SKM-1 treated with dmso at 0.1 percent for 144 hours (cell line): ENCODE measurements around the gene PARP15.
"Not testable (repeated sequence)": the region's sequence is repeated elsewhere in the genome, so short reads cannot be mapped to it uniquely, and the experiment has no call there.

ENCODE experiments used
- DNase-seq: peaks from one replicate; lab custom pipeline; 2025; ENCODE audit not compliant: unreplicated experiment; lab: John Stamatoyannopoulos, UW

Gene PARP15

GRCh38 chr3:122612696-122613095, 35.2 kb downstream of the PARP15 start:
- DNase-seq = no peak

GRCh38 chr3:122615303-122615702, 37.9 kb downstream of the PARP15 start:
- DNase-seq = no peak

DNA sequence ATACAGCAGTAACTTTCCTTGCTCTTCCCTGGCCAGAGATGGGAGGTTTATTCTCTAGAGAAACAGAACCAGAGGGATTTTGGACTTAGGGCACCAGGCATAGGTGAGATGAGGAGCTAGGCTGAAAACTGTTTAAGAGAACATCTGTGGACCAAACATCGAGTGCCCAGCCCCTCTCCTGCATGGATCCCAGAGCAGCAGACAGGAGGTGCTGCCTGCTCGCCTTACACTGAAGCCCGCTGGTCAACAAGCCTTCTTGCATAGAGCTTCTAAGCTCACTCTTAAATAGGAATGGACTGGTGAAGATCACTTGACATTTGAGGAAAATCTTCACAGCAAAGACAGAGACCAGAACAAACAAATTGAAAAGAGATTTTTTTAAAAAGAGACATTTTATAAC, 41.2 kb downstream of the PARP15 start:
- DNase-seq = no peak

- DNase-seq = no peak
These were observed 41.6 kb downstream of the PARP15 start for GRCh38 chr3:122619040-122619439.

DNA sequence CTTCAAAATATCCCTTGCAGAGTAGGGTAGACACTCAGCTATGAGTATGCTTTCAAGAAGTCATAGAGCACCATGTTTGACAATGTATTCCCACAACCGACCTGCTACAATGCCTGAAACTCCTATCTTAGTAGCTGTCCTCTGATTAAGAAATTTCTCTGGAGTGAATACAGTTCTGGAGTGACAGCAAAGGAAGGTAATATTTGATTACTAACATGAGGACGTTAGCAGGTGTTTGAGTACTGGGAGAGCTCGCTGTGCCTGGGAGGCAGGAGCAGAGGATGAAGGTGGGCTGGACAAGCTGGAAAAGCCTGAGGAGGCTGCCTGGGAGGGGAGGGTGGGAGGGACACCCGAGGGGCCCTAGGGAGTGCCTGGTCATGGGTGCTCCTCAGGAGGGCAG, 42.9 kb downstream of the PARP15 start:
- DNase-seq = no peak

GRCh38 chr3:122621112-122621511, 43.7 kb downstream of the PARP15 start:
- DNase-seq = no peak

- DNase-seq = no peak
These were observed 45.8 kb downstream of the PARP15 start for GRCh38 chr3:122623031-122623829.

GRCh38 chr3:122626515-122627180, 49.2 kb downstream of the PARP15 start:
- DNase-seq = no peak

DNA sequence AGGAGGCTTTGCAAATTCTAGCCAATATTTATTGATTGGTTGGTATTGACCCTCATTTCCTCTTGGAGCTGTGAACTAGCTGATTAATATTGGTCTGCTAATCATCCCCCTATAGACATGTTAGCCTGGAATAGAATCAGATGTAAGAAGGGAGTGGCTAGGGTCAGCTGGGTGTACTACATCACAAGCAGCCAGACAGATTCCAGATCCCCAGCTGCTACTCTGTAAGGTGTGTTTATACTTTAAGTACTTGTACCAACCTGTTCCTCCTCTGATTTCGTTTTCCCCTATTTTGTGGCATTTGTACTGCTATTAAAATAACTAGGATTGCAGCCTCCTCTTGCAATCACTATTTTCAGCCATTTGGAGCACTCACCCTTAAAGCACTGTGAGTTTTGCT, 49.9 kb downstream of the PARP15 start:
- no peak for DNase-seq

DNA sequence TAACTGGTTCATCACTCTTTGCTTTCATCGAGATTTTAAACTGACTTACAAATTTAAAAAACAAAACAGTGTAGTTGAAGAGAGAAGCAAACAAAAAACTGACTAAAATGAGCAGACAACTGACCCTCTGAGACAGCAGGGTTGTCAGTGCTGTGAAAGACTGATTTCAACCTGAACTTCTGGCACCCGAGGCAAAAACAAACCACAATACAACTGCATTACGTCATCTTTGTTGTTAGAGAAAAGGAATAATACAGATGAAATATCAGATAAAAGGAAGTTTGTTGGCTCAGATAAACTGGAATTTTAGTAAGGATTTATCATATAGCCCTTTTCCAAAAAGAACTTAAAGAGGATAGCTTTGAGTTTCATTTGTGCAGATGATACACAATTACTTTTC, 51.1 kb downstream of the PARP15 start:
- DNase-seq = no peak

GRCh38 chr3:122629763-122630162, 52.3 kb downstream of the PARP15 start:
- no peak for DNase-seq

DNA sequence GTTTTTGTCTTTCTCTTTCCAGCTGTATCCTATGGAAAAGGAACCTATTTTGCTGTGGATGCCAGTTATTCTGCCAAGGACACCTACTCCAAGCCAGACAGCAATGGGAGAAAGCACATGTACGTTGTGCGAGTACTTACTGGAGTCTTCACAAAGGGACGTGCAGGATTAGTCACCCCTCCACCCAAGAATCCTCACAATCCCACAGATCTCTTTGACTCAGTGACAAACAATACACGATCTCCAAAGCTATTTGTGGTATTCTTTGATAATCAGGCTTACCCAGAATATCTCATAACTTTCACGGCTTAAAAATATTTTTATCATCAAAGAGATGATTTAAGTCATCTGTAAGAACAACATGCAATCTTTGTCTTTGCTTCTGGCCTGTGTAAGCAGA, 58.3 kb downstream of the PARP15 start:
- DNase-seq = no peak

DNA sequence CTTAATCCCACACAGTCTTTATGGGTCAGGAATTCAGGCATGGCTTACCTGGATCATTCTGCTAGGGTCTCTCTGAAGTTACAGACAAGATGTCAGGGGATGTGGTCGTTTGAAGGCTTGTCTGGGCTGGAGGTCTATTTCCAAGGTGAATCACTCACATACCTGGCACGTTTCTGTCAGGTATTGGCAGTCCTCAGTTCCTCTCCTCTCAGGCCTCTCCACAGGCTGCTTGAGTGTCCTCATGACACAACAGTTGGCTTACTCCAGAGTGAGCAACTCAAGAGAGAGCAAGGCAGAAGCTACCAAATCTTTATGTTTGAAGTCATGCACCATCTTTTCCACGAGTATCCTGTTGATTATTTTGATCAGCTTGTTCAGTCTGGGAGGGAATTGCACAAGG, 59.2 kb downstream of the PARP15 start:
- DNase-seq = no peak

DNA sequence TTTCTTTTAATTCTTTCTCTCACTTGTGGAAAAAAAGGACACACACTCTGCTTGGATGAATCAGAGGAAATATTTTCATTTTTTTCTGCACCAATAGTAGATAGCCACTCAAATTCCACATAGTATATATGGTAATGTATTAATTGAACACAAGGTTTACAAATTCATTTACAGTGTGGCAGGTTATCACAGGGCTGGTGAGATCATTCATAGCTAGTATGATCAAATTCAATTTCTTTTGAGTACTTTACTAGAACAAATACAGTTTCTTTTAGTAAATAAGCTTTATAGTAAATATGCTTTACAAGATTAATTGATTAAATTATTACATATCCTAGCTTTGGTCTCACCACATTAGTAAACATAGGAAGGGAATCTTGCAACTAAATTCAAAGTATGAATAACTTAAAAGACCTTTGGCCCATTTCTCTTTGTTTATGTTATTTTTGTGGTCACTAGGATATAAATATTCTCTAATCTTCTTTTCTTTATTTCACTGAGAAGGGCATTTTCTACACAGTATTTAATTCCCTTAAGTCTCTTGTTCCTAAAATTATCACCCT, 63.1 kb downstream of the PARP15 start:
- DNase-seq = no peak

DNA sequence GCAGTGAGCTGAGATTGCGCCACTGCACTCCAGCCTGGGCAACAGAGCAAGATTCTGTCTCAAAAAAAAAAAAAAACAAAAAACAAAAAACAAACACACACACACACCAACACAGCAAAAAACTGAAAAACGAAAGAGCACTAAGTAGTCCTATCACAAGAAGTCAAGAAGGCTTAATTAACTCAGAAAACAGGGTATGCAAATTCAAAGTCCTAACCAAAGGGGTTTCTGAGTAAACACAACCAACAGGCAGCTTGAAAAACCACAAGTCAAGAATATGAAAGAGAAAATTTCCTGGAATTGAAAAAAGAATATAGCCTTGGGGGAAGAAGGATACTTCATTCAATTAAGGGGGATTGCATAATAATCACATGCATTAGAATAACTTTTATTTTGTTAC, 65.5 kb downstream of the PARP15 start:
- DNase-seq = no peak

DNA sequence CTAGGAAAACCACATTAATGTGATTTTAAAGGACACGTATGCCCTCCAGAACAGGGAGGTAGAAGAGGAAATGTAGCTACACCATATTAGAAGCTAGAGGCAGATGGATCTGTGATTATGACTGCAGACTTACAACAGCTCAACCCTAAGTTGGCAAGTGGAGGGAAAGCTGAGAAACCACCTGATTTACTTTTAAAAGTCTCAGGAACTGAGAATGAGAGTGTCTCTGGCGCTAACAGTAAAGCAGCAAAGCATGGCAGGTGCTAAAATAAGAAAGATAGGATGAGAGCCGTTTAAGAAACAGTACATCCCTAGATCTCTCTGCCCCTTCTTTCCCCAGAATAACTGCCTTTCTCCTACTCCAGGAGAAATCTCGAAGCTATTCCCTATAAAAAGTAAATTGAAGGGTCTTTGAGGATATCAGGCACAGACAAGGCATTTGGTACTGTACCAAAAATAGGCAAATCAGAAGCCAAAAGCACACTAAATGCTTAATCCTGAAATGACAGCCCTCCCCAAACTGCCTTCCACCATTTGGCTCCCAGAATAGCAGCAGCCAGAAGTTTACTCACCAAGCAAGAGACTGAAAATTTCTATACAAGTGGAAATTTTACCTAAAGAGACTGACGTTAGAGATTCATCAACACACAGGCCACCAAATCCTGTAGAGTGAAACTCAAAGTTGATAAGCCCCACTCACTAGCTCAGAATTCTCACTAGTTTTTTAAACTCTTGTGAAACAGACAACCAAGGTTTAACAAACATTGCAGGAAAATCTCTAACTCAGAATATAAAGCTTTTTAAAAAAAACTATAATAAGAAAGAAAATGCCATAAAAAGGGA, 68.9 kb downstream of the PARP15 start:
- DNase-seq = no peak

DNA sequence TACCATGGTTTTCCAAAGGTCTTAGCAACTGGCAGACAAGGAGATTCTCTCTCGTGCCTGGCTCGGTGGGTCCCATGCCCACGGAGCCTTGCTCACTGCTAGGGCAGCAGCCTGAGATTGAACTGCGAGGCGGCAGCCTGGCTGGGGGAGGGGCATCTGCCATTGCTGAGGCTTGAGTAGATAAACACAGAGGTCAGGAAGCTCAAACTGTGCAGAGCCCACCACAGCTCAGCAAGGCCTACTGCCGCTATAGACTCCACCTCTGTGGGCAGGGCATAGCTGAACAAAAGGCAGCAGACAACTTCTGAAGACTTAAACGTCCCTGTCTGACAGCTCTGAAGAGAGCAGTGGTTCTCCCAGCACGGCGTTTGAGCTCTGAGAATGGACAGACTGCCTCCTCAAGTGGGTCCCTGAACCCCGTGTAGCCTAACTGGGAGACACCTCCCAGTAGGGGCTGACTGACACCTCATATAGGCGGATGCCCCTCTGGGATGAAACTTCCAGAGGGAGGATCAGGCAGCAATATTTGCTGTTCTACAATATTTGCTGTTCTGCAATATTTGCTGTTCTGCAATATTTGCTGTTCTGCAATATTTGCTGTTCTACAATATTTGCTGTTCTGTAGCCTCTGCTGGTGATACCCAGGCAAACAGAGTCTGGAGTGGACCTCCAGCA, 73.9 kb downstream of the PARP15 start:
- DNase-seq = not testable (repeated sequence)

DNA sequence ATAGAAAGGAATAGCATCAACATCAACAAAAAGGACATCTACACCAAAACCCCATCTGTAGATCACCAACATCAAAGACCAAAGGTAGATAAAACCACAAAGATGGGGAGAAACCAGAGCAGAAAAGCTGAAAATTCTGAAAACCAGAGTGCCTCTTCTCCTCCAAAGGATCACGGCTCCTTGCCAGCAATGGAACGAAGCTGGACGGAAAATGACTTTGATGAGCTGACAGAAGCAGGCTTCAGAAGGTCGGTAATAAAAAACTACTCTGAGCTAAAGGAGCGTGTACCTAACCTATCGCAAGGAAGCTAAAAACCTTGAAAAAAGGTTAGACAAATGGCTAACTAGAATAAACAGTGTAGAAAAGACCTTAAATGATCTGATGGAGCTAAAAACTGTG, 74.5 kb downstream of the PARP15 start:
- DNase-seq = not testable (repeated sequence)

GRCh38 chr3:122658336-122658735, 80.9 kb downstream of the PARP15 start:
- not testable (repeated sequence) for DNase-seq

DNA sequence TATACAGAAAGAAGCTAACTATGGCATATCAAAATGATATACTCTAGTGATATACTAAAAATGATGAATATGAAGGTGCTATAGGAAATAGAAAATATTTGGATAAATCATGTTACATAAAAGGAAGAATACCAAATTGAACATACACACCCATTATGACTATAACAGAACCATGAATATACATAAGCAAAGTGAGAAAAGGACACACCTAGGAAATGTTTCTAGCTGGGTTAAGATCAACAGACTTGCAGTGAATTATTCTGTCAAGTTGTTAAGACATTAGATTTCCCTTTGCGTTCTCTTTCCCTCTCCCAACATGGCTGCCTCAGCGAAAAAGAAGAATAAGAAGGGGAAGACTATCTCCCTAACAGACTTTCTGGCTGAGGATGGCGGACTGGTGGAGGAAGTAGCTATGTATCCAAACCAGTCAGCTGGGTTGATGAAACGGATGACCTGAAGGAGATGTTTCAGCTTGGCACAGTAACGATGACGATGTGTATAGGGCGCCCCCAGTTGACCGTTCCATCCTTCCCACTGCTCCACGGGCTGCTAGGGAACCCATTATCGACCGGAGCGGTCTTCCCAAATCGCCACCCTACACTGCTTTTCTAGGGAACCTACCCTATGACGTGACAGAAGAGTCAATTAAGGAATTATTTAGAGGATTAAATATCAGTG, 83.0 kb downstream of the PARP15 start:
- no peak for DNase-seq
